GM12878 (cell line): ENCODE results near the gene ORAI3. TPM values are rescaled to one million over a fixed set of nuclear protein-coding genes. Genes with fewer than 3 reads are reported as not detected.

Source experiments
- ATAC-seq: fragments of 200-7000 bp; cut with Tn5 transposase; 3 replicates; pipeline ENCODE4 v1.9.1; 2020; ENCODE audit warnings: mild to moderate bottlenecking, moderate library complexity
- BruUV-seq: library from RNA; stranded (reverse); fragments of 400-500 nt; replicated peaks from 2 replicates; lab custom pipeline; 2021; lab: Mats Ljungman, UMichigan
- CTCF ChIA-PET: fragments of 300-600 bp; sonication (Branson Sonifier 250); formaldehyde crosslinking; extraction: SDS; loops from one replicate; lab custom pipeline; 2021; ENCODE audit warnings: inconsistent platforms; lab: Yijun Ruan, JAX
- POLR2A ChIA-PET: fragments of 350-600 bp; formaldehyde crosslinking; extraction: SDS; loops from one replicate; lab custom pipeline; 2021; ENCODE audit warnings: inconsistent platforms; lab: Charles Lee
- RAD21 ChIA-PET: fragments of 300-600 bp; sonication (Branson Sonifier 250); formaldehyde crosslinking; loops from one replicate; lab custom pipeline; 2023; ENCODE audit warnings: antibody characterized with exemption; ENCODE audit not compliant: unreplicated experiment; lab: Charles Lee
- SMC1A ChIA-PET: fragments of 300-600 bp; sonication (Branson Sonifier 250); formaldehyde crosslinking; loops from one replicate; lab custom pipeline; 2023; ENCODE audit not compliant: unreplicated experiment, uncharacterized antibody; lab: Charles Lee
- DNase-seq: peaks from one replicate; pipeline ENCODE4 v3.0.0-alpha.2; 2011; ENCODE audit warnings: low read depth, low spot score
- FAIRE-seq: peaks from 3 replicates; lab custom pipeline; 2011; peaks lifted over from hg19 to GRCh38; lab: Jason Lieb, UNC
- H2AFZ ChIP-seq: 2 replicates; pipeline ENCODE4 v1.6.0; 2011; ENCODE audit warnings: low read depth, low read length, control low read depth; ENCODE audit not compliant: control insufficient read depth
- H3K27ac ChIP-seq: 2 replicates; pipeline ENCODE4 v1.5.1; 2011; ENCODE audit warnings: control low read depth; ENCODE audit not compliant: control insufficient read depth, insufficient read depth
- H3K27me3 ChIP-seq, 2 experiments: replicated peaks in 1 of 2; 2 replicates each; pipeline versions ENCODE4 v1.6.0 to v1.6.1; 2011; ENCODE audit warnings: low read length in 1 of 2; ENCODE audit not compliant: control insufficient read depth in 2 of 2, insufficient read depth in 2 of 2
- H3K36me3 ChIP-seq, 2 experiments: 2 replicates each; pipeline ENCODE4 v1.5.1; 2011; ENCODE audit warnings: low read length in 1 of 2; ENCODE audit not compliant: control insufficient read depth in 2 of 2, insufficient read depth in 2 of 2
- H3K4me1 ChIP-seq: 2 replicates; pipeline ENCODE4 v1.6.1; 2011; ENCODE audit warnings: mild to moderate bottlenecking, low read length, moderate library complexity, mixed read lengths; ENCODE audit not compliant: control insufficient read depth, insufficient read depth
- H3K4me2 ChIP-seq: 2 replicates; pipeline ENCODE4 v1.6.0; 2011; ENCODE audit warnings: control low read depth; ENCODE audit not compliant: control insufficient read depth, insufficient read depth
- H3K4me3 ChIP-seq: fragments of 200-600 bp; sonication (generic); 2 replicates; pipeline ENCODE4 v1.5.1; 2016
- H3K79me2 ChIP-seq: 2 replicates; pipeline ENCODE4 v1.6.0; 2011; ENCODE audit warnings: low read length; ENCODE audit not compliant: control insufficient read depth, insufficient read depth
- H3K9ac ChIP-seq: 2 replicates; pipeline ENCODE4 v1.8.0; 2011; ENCODE audit warnings: low read length, control low read depth, mixed read lengths; ENCODE audit not compliant: control insufficient read depth, insufficient read depth
- H3K9me3 ChIP-seq: replicated peaks from 3 replicates; pipeline ENCODE4 v1.5.1; 2011; ENCODE audit warnings: mild to moderate bottlenecking, low read length; ENCODE audit not compliant: control insufficient read depth, insufficient read depth
- H4K20me1 ChIP-seq: 2 replicates; pipeline ENCODE4 v1.6.0; 2011; ENCODE audit not compliant: control insufficient read depth, insufficient read depth
- IKZF2 ChIP-seq, 2 experiments: fragments of 450-650 bp; IDR thresholded peaks; 2 replicates each; pipeline ENCODE4 v1.6.1; 2017; ENCODE audit warnings: mild to moderate bottlenecking in 2 of 2, moderate library complexity in 2 of 2
- NFYA ChIP-seq: IDR thresholded peaks from 2 replicates; pipeline ENCODE4 v1.6.1; 2011; ENCODE audit warnings: low read depth, mild to moderate bottlenecking, low read length, improper control_type of control experiment, borderline replicate concordance
- PAX5 ChIP-seq: IDR thresholded peaks from 2 replicates; pipeline ENCODE4 v1.6.1; 2011; ENCODE audit warnings: low read depth, low read length, borderline replicate concordance
- POLR2A ChIP-seq: IDR thresholded peaks from 2 replicates; pipeline ENCODE4 v1.6.1; 2011; ENCODE audit warnings: low read depth, mild to moderate bottlenecking, low read length
- RAD51 ChIP-seq: fragments of 450-650 bp; IDR thresholded peaks from 2 replicates; pipeline ENCODE4 v1.6.1; 2016; ENCODE audit warnings: moderate library complexity, mild to moderate bottlenecking, inconsistent platforms
- WGBS: methylation state at CpG from one replicate; pipeline ENCODE4 v1.1.6; 2016; ENCODE audit warnings: low lambda C conversion rate; ENCODE audit not compliant: insufficient replicate concordance, insufficient coverage; ENCODE audit errors: missing lambda C conversion rate; 5-methylcytosine and 5-hydroxymethylcytosine counted together
- in situ Hi-C: fragments of 300-500 bp; cut with MboI; formaldehyde crosslinking; loops from 9 replicates; pipeline ENCODE4 v1.14.3; 2018; ENCODE audit warnings: mixed read lengths
- intact Hi-C: fragments of 100-400 bp; cut with micrococcal nuclease; formaldehyde crosslinking; loops from one replicate; pipeline ENCODE4 v1.14.2; 2022; ENCODE audit not compliant: unreplicated experiment
- polyA plus RNA-seq, 11 experiments: library from polyadenylated mRNA; depleted of rRNA in 4 of 11; unstranded in 6 of 11; stranded (reverse) in 5 of 11; fragments of >200 nt; fragmentation: Nextera tagmentation in 4 of 11; fragmentation: Illumina TruSeq in 1 of 11; extraction: Ambion mirVana in 4 of 11; extraction: Trizol in 1 of 11; gene quantifications; 1 replicate in 1 of 11; 2 replicates in 10 of 11; pipeline versions ENCODE4 v1.2.1 to v1.2.3, GENCODE V29; 2011 to 2016; ENCODE audit warnings: inconsistent platforms in 2 of 11, missing spikeins in 2 of 11, low read depth in 1 of 11
- total RNA-seq, 4 experiments: library from RNA; depleted of rRNA in 3 of 4; stranded (reverse); fragments of >200 nt in 3 of 4; fragmentation: Illumina TruSeq in 1 of 4; extraction: Trizol in 1 of 4; gene quantifications; 2 replicates each; pipeline versions ENCODE4 v1.2.1 to v1.2.3, GENCODE V29; 2013 to 2021
- TF ChIP-seq, protein P1 (sequence below): fragments of 450-650 bp; conservative IDR thresholded peaks from 2 replicates; pipeline ENCODE4 v1.6.1; 2017; ENCODE audit warnings: mild to moderate bottlenecking, moderate library complexity
- TF ChIP-seq, protein P2 (sequence below), 3 experiments: IDR thresholded peaks in 2 of 3; conservative IDR thresholded peaks in 1 of 3; 2 replicates each; pipeline ENCODE4 v1.5.1; 2011; ENCODE audit warnings: low read depth in 3 of 3, low read length in 3 of 3, mild to moderate bottlenecking in 3 of 3, control low read depth in 2 of 3, moderate library complexity in 2 of 3, inconsistent platforms in 1 of 3, mixed read lengths in 1 of 3; ENCODE audit not compliant: control insufficient read depth in 2 of 3, insufficient read depth in 1 of 3; ENCODE audit errors: extremely low read depth in 1 of 3
- TF ChIP-seq, protein P3 (sequence below): fragments of 150-350 bp; IDR thresholded peaks from 2 replicates; pipeline ENCODE4 v1.6.1; 2014; ENCODE audit warnings: mild to moderate bottlenecking, low read depth, low read length

The ORAI3 gene
- total and polyA plus RNA-seq, 10 of the 15 experiments (the other 5 are each of a cell fraction or from before 2014, with no cell fraction given) = 3.4 to 21.9 (median 16.2) TPM

DNA sequence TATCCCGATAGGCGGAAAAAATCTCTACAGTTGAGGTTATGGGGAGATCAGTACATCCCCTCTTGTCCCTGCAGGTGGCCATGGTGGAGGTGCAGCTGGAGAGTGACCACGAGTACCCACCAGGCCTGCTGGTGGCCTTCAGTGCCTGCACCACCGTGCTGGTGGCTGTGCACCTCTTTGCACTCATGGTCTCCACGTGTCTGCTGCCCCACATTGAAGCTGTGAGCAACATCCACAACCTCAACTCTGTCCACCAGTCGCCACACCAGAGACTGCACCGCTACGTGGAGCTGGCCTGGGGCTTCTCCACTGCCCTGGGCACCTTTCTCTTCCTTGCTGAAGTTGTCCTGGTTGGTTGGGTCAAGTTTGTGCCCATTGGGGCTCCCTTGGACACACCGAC, 4.2 kb downstream of the ORAI3 start:
- Histone ChIP-seq H3K4me1 (peaks cover 16% of the 10 kb centered on the region), H2AFZ (no peak overlapping the region), H3K27ac (no peak overlapping the region), H3K79me2 (peaks cover 19% of the 10 kb centered on the region), H3K27me3 (no peaks in the 10 kb centered on the region), H4K20me1 (no peaks in the 10 kb centered on the region), H3K36me3 (0 out of 4 replicates have a peak, but pooled peaks cover 0 to 8% of the 10 kb centered on the region in 2 experiments), H3K4me3 (no peak overlapping the region), H3K9me3 (no peaks in the 10 kb centered on the region), H3K4me2 (no peak overlapping the region), H3K9ac (no peak overlapping the region)
- ChIA-PET CTCF (interaction anchor here (0.6 to 3.6 kb wide), 20 partner anchors 9 to 918 kb away, joined by 3 to 37 read pairs (median 3); partner anchors contain the start of genes HSD3B7, VKORC1 and ZNF843), RAD21 (interaction anchor here (1.1 to 2.5 kb wide), 5 partner anchors 11 to 189 kb away, joined by 3 to 17 read pairs (median 5); partner anchors contain the start of genes ZNF646 and ZNF668), SMC1A (interaction anchor here (1.1 to 2.5 kb wide), 5 partner anchors 12 to 507 kb away, joined by 3 to 12 read pairs (median 6); no protein-coding TSS in a partner anchor), POLR2A (interaction anchor here (0.5 to 0.8 kb wide), 2 partner anchors 189 to 259 kb away, joined by 3 to 4 read pairs; no protein-coding TSS in a partner anchor)
- intact Hi-C loops (loop anchor here (1.0 to 10.0 kb wide), 4 partner anchors 142 to 922 kb away; partner anchors contain the start of genes VKORC1 and ZNF267), in situ Hi-C loops (loop anchor here (10.0 kb wide), 2 partner anchors 762 to 922 kb away; partner anchors contain the start of gene ZNF267)
- no peak for FAIRE-seq
- TF ChIP-seq RAD51 (no peak), PAX5 (no peak)
- DNase-seq = no peak
- no TSS peak for BruUV-seq
- WGBS = 78% methylated on average over 9 of the region's 9 CpGs
- no peak for ATAC-seq

DNA sequence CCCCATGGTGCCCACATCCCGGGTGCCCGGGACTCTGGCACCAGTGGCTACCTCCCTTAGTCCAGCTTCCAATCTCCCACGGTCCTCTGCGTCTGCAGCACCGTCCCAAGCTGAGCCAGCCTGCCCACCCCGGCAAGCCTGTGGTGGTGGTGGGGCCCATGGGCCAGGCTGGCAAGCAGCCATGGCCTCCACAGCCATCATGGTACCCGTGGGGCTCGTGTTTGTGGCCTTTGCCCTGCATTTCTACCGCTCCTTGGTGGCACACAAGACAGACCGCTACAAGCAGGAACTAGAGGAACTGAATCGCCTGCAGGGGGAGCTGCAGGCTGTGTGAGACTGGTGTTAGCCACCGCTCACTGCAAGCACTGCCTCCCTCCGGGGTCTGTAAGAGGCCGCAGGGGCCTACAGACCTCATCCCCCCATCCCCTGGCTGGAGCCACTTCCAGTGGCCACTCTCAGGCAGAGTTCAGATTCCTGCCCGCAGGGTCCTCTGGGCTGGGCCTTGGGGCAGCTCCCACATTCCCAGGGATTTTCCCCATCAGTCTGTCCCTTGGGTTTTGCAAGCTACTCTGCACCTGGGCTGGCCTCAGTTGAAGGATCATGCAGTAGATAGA, 4.8 kb downstream of the ORAI3 start:
- in situ Hi-C loops (loop anchor here (10.0 kb wide), 2 partner anchors 761 to 921 kb away; partner anchors contain the start of gene ZNF267), intact Hi-C loops (loop anchor here (1.0 to 10.0 kb wide), 4 partner anchors 141 to 921 kb away; partner anchors contain the start of genes VKORC1 and ZNF267)
- POLR2A ChIA-PET = interaction anchor here (0.5 to 0.8 kb wide), 4 partner anchors 28 to 915 kb away, joined by 3 to 4 read pairs (median 4); no protein-coding TSS in a partner anchor
- Histone ChIP-seq H3K79me2 (peaks cover 23% of the 10 kb centered on the region), H2AFZ (no peak overlapping the region), H3K36me3 (0 out of 4 replicates have a peak, but pooled peaks cover 0 to 8% of the 10 kb centered on the region in 2 experiments), H4K20me1 (no peaks in the 10 kb centered on the region), H3K4me1 (peaks cover 16% of the 10 kb centered on the region), H3K4me2 (no peak overlapping the region), H3K9ac (no peak overlapping the region), H3K9me3 (no peaks in the 10 kb centered on the region), H3K27me3 (no peaks in the 10 kb centered on the region), H3K27ac (no peak overlapping the region), H3K4me3 (no peak overlapping the region)
- FAIRE-seq (peak; percentile 64), DNase-seq (no peak), ATAC-seq (peak; percentile 57)
- RAD21 ChIA-PET = interaction anchor here (0.5 to 2.5 kb wide), 11 partner anchors 11 to 507 kb away, joined by 3 to 17 read pairs (median 4); partner anchors contain the start of genes ZNF646 and ZNF668
- 38% methylated on average over 15 of the region's 15 CpGs for WGBS
- SMC1A ChIA-PET = interaction anchor here (0.7 to 2.5 kb wide), 12 partner anchors 12 to 507 kb away, joined by 3 to 12 read pairs (median 5); partner anchors contain the start of genes HSD3B7, ZNF646 and ZNF668
- no TSS peak for BruUV-seq
- CTCF ChIA-PET = interaction anchor here (0.6 to 3.6 kb wide), 36 partner anchors 9 to 918 kb away, joined by 3 to 37 read pairs (median 4); partner anchors contain the start of genes HSD3B7, VKORC1, ZNF646 and ZNF668
- TF ChIP-seq, protein P1, sequence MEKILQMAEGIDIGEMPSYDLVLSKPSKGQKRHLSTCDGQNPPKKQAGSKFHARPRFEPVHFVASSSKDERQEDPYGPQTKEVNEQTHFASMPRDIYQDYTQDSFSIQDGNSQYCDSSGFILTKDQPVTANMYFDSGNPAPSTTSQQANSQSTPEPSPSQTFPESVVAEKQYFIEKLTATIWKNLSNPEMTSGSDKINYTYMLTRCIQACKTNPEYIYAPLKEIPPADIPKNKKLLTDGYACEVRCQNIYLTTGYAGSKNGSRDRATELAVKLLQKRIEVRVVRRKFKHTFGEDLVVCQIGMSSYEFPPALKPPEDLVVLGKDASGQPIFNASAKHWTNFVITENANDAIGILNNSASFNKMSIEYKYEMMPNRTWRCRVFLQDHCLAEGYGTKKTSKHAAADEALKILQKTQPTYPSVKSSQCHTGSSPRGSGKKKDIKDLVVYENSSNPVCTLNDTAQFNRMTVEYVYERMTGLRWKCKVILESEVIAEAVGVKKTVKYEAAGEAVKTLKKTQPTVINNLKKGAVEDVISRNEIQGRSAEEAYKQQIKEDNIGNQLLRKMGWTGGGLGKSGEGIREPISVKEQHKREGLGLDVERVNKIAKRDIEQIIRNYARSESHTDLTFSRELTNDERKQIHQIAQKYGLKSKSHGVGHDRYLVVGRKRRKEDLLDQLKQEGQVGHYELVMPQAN = no peak
- TF ChIP-seq POLR2A (peak; percentile 39), IKZF2 (IDR thresholded peaks at IDR 0.05) (peak; percentile 18 to 25; a peak in 2 of 4 replicates), NFYA (no peak)
- TF ChIP-seq, protein P2, sequence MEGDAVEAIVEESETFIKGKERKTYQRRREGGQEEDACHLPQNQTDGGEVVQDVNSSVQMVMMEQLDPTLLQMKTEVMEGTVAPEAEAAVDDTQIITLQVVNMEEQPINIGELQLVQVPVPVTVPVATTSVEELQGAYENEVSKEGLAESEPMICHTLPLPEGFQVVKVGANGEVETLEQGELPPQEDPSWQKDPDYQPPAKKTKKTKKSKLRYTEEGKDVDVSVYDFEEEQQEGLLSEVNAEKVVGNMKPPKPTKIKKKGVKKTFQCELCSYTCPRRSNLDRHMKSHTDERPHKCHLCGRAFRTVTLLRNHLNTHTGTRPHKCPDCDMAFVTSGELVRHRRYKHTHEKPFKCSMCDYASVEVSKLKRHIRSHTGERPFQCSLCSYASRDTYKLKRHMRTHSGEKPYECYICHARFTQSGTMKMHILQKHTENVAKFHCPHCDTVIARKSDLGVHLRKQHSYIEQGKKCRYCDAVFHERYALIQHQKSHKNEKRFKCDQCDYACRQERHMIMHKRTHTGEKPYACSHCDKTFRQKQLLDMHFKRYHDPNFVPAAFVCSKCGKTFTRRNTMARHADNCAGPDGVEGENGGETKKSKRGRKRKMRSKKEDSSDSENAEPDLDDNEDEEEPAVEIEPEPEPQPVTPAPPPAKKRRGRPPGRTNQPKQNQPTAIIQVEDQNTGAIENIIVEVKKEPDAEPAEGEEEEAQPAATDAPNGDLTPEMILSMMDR (IDR thresholded peaks at IDR 0.05 in 2 of 3, conservative IDR thresholded peaks at IDR 0.05 in 1 of 3; ENCODE audit: control insufficient read depth in 2 of 3, extremely low read depth in 1 of 3, insufficient read depth in 1 of 3, low read depth in 3 of 3, low read length in 3 of 3) = peak; percentile 77 to 89 (median 80)
- TF ChIP-seq, protein P3, sequence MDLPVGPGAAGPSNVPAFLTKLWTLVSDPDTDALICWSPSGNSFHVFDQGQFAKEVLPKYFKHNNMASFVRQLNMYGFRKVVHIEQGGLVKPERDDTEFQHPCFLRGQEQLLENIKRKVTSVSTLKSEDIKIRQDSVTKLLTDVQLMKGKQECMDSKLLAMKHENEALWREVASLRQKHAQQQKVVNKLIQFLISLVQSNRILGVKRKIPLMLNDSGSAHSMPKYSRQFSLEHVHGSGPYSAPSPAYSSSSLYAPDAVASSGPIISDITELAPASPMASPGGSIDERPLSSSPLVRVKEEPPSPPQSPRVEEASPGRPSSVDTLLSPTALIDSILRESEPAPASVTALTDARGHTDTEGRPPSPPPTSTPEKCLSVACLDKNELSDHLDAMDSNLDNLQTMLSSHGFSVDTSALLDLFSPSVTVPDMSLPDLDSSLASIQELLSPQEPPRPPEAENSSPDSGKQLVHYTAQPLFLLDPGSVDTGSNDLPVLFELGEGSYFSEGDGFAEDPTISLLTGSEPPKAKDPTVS = no peak
